ENCODE measurements around the gene EMID1.

The EMID1 gene

GRCh38 chr22:29183971-29184848 lies 21.5 kb upstream of the EMID1 start:
- no peak for TF ChIP-seq CTCF (conservative IDR thresholded peaks at IDR 0.05; ENCODE audit: low read length)
- DNase-seq (ENCODE audit: low read depth), result no peak
- no peak overlapping the region for H3K4me3 ChIP-seq (ENCODE audit: low read length)

- DNase-seq (ENCODE audit: low read depth), result no peak
- no peak for TF ChIP-seq CTCF (conservative IDR thresholded peaks at IDR 0.05; ENCODE audit: low read length)
These were observed 20.7 kb upstream of the EMID1 start for GRCh38 chr22:29184849-29185490.

GRCh38 chr22:29186302-29186701 lies 19.4 kb upstream of the EMID1 start:
- no peak for DNase-seq (ENCODE audit: low read depth)
- no peak for TF ChIP-seq CTCF (conservative IDR thresholded peaks at IDR 0.05; ENCODE audit: low read length)
- H3K4me3 ChIP-seq (ENCODE audit: low read length), result no peak overlapping the region

More at GRCh38 chr22:29184849-29185490, 20.7 kb upstream of the EMID1 start:
- H3K4me3 ChIP-seq (ENCODE audit: low read length), result no peak overlapping the region

GRCh38 chr22:29187831-29188230 lies 17.9 kb upstream of the EMID1 start:
- no peak for TF ChIP-seq CTCF (conservative IDR thresholded peaks at IDR 0.05; ENCODE audit: low read length)

GRCh38 chr22:29190051-29190450 lies 15.6 kb upstream of the EMID1 start:
- TF ChIP-seq CTCF (conservative IDR thresholded peaks at IDR 0.05; ENCODE audit: low read length), result no peak
- no peak for DNase-seq (ENCODE audit: low read depth)
- H3K4me3 ChIP-seq (ENCODE audit: low read length), result no peak overlapping the region

More at GRCh38 chr22:29187831-29188230, 17.9 kb upstream of the EMID1 start:
- no peak overlapping the region for H3K4me3 ChIP-seq (ENCODE audit: low read length)
- DNase-seq (ENCODE audit: low read depth), result peak; percentile 17

GRCh38 chr22:29190918-29191317 lies 14.8 kb upstream of the EMID1 start:
- TF ChIP-seq CTCF (conservative IDR thresholded peaks at IDR 0.05; ENCODE audit: low read length), result no peak
- peak; percentile 58 for DNase-seq (ENCODE audit: low read depth)
- H3K4me3 ChIP-seq (ENCODE audit: low read length), result no peak overlapping the region

- DNase-seq (ENCODE audit: low read depth), result no peak
- H3K4me3 ChIP-seq (ENCODE audit: low read length), result no peak overlapping the region
- no peak for TF ChIP-seq CTCF (conservative IDR thresholded peaks at IDR 0.05; ENCODE audit: low read length)
These were observed 12.7 kb upstream of the EMID1 start for GRCh38 chr22:29193021-29193420.

All from AG10803 (cell line).